WTC11 (cell line): ENCODE measurements around the gene CNST.

Experiments used
- CTCF ChIP-seq: fragments of 200-600 bp; IDR thresholded peaks from 2 replicates; pipeline ENCODE4 v1.8.0; 2022; ENCODE audit warnings: antibody characterized with exemption
- EMX1 ChIP-seq: fragments of 250-450 bp; sonication (Bioruptor Pico); IDR thresholded peaks from 2 replicates; pipeline ENCODE4 v1.8.0; 2021; ENCODE audit warnings: mild to moderate bottlenecking
- ETV6 ChIP-seq: sonication (generic); formaldehyde crosslinking; IDR thresholded peaks from 2 replicates; pipeline ENCODE4 v1.8.1; 2022; ENCODE audit warnings: mild to moderate bottlenecking, missing genetic modification reagents
- FOXJ3 ChIP-seq: sonication (generic); formaldehyde crosslinking; IDR thresholded peaks from 2 replicates; pipeline ENCODE4 v1.9.0; 2021; ENCODE audit warnings: missing genetic modification reagents, mild to moderate bottlenecking, borderline replicate concordance
- PRDM15 ChIP-seq: sonication (generic); formaldehyde crosslinking; IDR thresholded peaks from 2 replicates; pipeline ENCODE4 v1.8.0; 2022; ENCODE audit warnings: missing genetic modification reagents
- RELA ChIP-seq: sonication (generic); formaldehyde crosslinking; IDR thresholded peaks from 2 replicates; pipeline ENCODE4 v1.8.1; 2022; ENCODE audit warnings: missing genetic modification reagents, mild to moderate bottlenecking, borderline replicate concordance
- TP53 ChIP-seq: sonication (generic); formaldehyde crosslinking; IDR thresholded peaks from 2 replicates; pipeline ENCODE4 v1.8.1; 2023; ENCODE audit warnings: mild to moderate bottlenecking, missing genetic modification reagents
- ZNF121 ChIP-seq: sonication (generic); formaldehyde crosslinking; IDR thresholded peaks from 2 replicates; pipeline ENCODE4 v1.8.0; 2023; ENCODE audit warnings: missing genetic modification reagents
- ZNF138 ChIP-seq: sonication (generic); formaldehyde crosslinking; conservative IDR thresholded peaks from 2 replicates; pipeline ENCODE4 v1.8.1; 2022; ENCODE audit warnings: mild to moderate bottlenecking, moderate library complexity, missing genetic modification reagents
- ZNF425 ChIP-seq: fragments of 250-450 bp; sonication (Bioruptor Pico); conservative IDR thresholded peaks from 2 replicates; pipeline ENCODE4 v1.9.0; 2021; ENCODE audit warnings: mild to moderate bottlenecking
- TF ChIP-seq, protein P1 (sequence below): sonication (generic); formaldehyde crosslinking; IDR thresholded peaks from 2 replicates; pipeline ENCODE4 v1.8.1; 2022; ENCODE audit warnings: mild to moderate bottlenecking, moderate library complexity, missing genetic modification reagents
- TF ChIP-seq, protein P2 (sequence below): sonication (generic); formaldehyde crosslinking; IDR thresholded peaks from 2 replicates; pipeline ENCODE4 v1.8.0; 2022; ENCODE audit warnings: mild to moderate bottlenecking, missing genetic modification reagents

DNA sequence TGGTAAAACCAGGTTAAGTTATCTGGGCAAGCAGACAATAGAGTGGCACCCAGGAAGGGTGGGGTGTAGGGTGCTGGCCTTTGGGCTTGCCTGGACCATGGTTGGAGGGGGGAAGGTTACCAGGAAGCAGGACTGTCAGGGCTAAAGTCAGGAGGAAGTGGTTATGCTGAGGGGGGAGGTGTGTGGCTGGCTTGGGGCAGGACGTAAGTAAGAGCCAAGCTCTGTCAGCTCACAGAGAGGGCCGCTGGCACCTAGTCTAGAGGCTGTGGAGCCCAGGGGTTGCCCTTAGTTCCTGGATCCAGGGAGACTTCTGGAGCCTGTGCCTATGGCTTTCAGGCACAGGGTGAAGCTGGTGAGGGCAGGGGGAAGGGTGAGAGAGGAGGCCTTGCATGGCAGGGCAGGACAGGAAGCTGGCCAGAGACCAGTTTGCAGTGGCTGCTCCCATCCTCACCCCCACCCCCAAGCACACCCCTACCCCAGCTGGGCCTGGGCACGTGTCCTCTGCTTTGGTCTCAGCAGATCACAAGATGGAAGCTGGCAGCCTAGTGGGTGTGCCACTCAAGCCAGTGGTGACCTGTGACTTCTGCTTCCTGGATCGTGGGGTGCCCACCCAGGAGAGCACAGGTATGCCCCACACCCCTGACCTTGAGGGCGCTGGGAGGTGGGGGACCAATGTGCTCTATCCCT is 38.7 kb upstream of the CNST start:
- TF ChIP-seq CTCF (no peak), EMX1 (CRISPR knock-in tag) (no peak), PRDM15 (CRISPR knock-in tag) (no peak), FOXJ3 (CRISPR knock-in tag) (no peak), RELA (CRISPR knock-in tag) (no peak), ETV6 (CRISPR knock-in tag) (no peak), ZNF121 (CRISPR knock-in tag) (no peak), TP53 (no peak), ZNF138 (CRISPR knock-in tag) (no peak), ZNF425 (CRISPR knock-in tag) (no peak)
- TF ChIP-seq, protein P1, sequence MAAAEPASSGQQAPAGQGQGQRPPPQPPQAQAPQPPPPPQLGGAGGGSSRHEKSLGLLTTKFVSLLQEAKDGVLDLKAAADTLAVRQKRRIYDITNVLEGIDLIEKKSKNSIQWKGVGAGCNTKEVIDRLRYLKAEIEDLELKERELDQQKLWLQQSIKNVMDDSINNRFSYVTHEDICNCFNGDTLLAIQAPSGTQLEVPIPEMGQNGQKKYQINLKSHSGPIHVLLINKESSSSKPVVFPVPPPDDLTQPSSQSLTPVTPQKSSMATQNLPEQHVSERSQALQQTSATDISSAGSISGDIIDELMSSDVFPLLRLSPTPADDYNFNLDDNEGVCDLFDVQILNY (CRISPR knock-in tag) = no peak
- TF ChIP-seq, protein P2, sequence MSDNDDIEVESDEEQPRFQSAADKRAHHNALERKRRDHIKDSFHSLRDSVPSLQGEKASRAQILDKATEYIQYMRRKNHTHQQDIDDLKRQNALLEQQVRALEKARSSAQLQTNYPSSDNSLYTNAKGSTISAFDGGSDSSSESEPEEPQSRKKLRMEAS (CRISPR knock-in tag) = no peak
